HK-2 (cell line): Measurements from ENCODE around the gene C22orf31.

Experiments
- DNase-seq: peaks from one replicate; pipeline ENCODE4 v3.0.0-alpha.2; 2018; ENCODE audit not compliant: unreplicated experiment

The C22orf31 gene

GRCh38 chr22:29081517-29082236 lies 20.0 kb upstream of the C22orf31 start:
- no peak for DNase-seq

GRCh38 chr22:29080106-29080975 lies 18.7 kb upstream of the C22orf31 start:
- DNase-seq = no peak

- DNase-seq = no peak
Measured at GRCh38 chr22:29079218-29079901, 17.7 kb upstream of the C22orf31 start.

GRCh38 chr22:29078869-29079207 lies 17.2 kb upstream of the C22orf31 start:
- DNase-seq = no peak

GRCh38 chr22:29078036-29078868 lies 16.6 kb upstream of the C22orf31 start:
- DNase-seq = no peak

- no peak for DNase-seq
Measured at GRCh38 chr22:29074276-29074772, 12.7 kb upstream of the C22orf31 start.

- DNase-seq = no peak
Measured at GRCh38 chr22:29073618-29074275, 12.1 kb upstream of the C22orf31 start.

- DNase-seq = no peak
Measured at GRCh38 chr22:29072979-29073617, 11.5 kb upstream of the C22orf31 start, which contains the start of gene KREMEN1. Gene KREMEN1 (plus strand): TSS chr22:29073035. CDS start chr22:29073131, 96 bp downstream.

- peak; percentile 85 for DNase-seq
Measured at GRCh38 chr22:29072193-29072978, 10.8 kb upstream of the C22orf31 start.

GRCh38 chr22:29071261-29072045 lies 9.8 kb upstream of the C22orf31 start:
- DNase-seq = peak; percentile 19

- no peak for DNase-seq
Measured at GRCh38 chr22:29070490-29070889, 8.9 kb upstream of the C22orf31 start.

GRCh38 chr22:29069463-29069862 lies 7.8 kb upstream of the C22orf31 start:
- DNase-seq = no peak

- no peak for DNase-seq
Measured at GRCh38 chr22:29065468-29066190, 4.0 kb upstream of the C22orf31 start.

GRCh38 chr22:29062286-29062821 lies 723 bp upstream of the C22orf31 start:
- DNase-seq = no peak

GRCh38 chr22:29060931-29061330 lies 700 bp downstream of the C22orf31 start:
- DNase-seq = no peak

- DNase-seq = no peak
Measured at GRCh38 chr22:29060251-29060869, 1.3 kb downstream of the C22orf31 start.

GRCh38 chr22:29056472-29056871 lies 5.2 kb downstream of the C22orf31 start:
- no peak for DNase-seq
